ENCODE data around the gene LRP1.

Gene LRP1

GRCh38 chr12:57198329-57198728, 70.0 kb downstream of the LRP1 start:
- DNase-seq = no peak

GRCh38 chr12:57199191-57199590, 70.9 kb downstream of the LRP1 start:
- DNase-seq = no peak

DNA sequence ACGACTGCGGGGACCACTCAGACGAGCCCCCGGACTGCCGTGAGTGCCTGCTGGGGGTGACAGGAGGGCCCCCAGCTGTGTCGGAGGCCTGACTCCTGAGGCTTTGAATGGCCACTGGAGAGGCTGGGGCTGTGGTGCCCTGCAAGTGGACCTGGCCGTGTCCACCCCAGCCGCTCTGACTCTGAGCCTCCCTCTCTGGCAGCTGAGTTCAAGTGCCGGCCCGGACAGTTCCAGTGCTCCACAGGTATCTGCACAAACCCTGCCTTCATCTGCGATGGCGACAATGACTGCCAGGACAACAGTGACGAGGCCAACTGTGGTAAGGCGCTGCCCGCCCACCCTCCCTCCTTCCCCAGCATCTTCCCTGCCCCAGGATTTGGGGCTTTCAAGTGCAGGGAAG, 72.2 kb downstream of the LRP1 start:
- DNase-seq = no peak

DNA sequence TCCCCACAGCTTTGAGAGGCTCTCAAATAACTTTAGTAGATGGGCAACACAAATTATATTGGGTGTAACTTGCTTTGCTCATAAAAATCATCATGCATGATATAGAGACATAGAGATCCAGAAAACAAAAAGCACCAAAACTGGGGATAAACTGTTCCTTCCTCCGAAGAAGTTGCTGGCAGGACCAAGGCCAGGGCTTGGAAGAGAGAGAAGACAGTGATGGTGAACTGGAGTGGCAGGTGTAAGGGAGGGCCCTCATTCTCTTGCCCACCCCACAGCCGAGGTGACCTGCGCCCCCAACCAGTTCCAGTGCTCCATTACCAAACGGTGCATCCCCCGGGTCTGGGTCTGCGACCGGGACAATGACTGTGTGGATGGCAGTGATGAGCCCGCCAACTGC, 72.9 kb downstream of the LRP1 start:
- no peak for DNase-seq

GRCh38 chr12:57201631-57202030, 73.3 kb downstream of the LRP1 start:
- DNase-seq = no peak

DNA sequence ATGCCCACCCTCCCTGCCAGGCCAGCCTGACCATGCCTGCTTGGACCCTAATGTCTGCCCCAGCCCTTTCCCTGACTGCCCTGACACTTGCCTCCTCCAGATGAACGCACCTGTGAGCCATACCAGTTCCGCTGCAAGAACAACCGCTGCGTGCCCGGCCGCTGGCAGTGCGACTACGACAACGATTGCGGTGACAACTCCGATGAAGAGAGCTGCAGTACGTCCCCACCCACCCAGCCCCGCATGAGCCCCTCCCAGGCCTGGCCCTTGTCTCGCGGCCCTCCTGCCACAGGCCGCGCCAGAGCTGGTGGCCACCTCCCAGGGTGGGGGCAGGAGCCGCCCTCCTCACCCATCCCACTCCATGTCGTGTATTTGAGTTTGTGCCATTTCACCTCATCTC, 74.0 kb downstream of the LRP1 start:
- DNase-seq = no peak

- DNase-seq = no peak
These were observed 74.9 kb downstream of the LRP1 start for GRCh38 chr12:57203201-57203600.

- DNase-seq = no peak
These were observed 75.5 kb downstream of the LRP1 start for GRCh38 chr12:57203791-57204190.

GRCh38 chr12:57204454-57204853, 76.2 kb downstream of the LRP1 start:
- no peak for DNase-seq

DNA sequence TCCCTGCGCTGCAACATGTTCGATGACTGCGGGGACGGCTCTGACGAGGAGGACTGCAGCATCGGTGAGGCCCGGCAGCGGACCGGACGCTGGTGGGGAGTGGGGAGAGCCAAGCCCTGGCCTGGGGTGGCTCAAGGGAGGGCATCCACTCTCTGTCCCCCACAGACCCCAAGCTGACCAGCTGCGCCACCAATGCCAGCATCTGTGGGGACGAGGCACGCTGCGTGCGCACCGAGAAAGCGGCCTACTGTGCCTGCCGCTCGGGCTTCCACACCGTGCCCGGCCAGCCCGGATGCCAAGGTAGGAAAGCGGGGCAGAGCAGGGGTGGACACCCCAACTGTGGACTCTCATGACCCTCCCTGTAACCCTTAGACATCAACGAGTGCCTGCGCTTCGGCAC, 76.9 kb downstream of the LRP1 start:
- no peak for DNase-seq

DNA sequence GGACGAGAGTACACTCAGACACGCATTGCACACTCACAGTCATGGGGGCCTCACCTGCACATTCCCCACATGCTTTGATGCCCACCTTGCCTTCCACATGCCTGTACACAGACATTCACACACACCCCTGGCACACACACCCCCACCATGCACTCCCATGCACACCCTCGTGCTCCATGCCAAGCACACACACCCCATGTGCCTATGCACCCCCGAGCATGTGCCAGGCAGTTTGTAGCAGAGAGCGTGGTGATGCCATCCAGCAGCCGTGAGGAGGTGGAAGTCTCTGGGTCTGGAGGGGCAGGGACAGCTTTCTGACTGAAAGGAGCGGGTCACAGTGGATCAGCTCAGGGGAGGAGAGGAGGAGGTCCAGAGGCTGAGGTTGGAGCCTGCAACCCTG, 77.6 kb downstream of the LRP1 start:
- no peak for DNase-seq

DNA sequence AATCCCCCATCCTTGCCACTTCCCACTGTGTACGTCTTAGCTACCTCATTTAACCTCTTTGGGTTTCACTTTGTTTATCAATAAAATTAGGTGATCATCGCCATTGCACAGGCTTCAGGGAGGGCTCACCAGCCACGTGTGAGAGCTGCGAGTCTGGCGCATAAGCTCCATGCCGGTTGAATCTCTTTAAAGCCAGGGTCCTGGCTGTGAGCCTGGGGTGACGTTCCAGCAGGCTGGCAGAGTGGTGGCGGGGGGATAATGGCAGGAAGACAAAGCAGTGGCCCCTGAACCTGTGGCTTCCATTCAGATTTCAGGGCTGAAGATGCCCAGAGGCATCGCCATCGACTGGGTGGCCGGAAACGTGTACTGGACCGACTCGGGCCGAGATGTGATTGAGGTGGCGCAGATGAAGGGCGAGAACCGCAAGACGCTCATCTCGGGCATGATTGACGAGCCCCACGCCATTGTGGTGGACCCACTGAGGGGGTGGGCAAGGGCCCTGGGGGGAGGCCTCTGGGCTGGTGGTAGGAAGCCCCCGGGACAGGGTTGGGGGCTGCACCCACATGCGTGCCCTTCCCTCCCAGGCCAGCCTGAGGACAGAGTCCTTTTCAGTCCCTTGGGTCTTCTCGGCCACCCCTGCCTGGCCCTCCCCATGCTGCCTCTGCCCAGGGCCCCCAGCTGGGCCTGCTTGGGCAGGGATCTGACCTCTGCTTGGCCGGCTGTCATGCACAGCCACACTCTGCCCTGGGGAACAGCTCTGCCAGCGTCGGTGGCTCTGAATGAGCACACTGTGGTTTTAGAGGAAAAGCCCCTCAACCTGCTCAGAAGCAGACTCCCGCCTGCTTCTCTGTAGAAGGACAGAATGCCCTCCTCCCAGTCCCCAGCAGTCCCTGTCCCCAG, 79.7 kb downstream of the LRP1 start:
- DNase-seq = no peak

DNA sequence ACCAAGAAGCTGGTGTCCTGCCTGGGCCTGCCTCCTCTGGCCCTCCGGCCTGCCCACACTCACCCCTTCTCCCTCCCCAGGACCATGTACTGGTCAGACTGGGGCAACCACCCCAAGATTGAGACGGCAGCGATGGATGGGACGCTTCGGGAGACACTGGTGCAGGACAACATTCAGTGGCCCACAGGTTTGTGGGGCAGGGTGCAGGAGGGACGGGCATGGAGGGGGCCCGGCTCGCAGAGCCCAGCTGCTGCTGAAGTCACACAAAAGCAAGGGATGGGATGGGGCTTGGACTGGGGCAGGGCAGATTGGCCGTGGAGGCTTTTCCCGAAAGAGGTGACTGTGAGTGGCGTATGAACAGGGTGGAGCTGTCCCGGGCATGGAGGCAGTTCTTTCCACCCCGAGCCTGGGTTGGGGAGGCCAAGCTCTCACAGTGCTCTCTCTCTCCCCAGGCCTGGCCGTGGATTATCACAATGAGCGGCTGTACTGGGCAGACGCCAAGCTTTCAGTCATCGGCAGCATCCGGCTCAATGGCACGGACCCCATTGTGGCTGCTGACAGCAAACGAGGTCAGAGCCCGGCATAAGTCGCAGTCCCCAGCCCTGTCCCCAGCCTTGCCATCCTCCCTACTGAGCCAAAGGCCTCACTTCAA, 80.5 kb downstream of the LRP1 start:
- DNase-seq = no peak

DNA sequence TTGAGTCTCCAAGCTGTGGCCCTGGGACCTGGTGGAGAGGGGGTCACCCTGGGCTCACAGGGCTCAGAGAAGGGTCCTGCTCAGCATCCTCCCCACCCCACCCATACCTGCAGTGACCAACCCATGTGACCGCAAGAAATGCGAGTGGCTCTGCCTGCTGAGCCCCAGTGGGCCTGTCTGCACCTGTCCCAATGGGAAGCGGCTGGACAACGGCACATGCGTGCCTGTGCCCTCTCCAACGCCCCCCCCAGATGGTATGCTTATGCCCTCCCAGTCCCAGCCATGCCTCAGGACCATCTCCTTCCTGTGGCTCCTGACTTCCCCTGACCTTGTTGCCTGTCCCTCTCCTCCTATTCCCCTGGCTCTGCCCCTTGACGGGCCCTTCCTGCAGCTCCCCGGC, 81.6 kb downstream of the LRP1 start:
- no peak for DNase-seq

GRCh38 chr12:57210461-57210860, 82.2 kb downstream of the LRP1 start:
- DNase-seq = no peak

DNA sequence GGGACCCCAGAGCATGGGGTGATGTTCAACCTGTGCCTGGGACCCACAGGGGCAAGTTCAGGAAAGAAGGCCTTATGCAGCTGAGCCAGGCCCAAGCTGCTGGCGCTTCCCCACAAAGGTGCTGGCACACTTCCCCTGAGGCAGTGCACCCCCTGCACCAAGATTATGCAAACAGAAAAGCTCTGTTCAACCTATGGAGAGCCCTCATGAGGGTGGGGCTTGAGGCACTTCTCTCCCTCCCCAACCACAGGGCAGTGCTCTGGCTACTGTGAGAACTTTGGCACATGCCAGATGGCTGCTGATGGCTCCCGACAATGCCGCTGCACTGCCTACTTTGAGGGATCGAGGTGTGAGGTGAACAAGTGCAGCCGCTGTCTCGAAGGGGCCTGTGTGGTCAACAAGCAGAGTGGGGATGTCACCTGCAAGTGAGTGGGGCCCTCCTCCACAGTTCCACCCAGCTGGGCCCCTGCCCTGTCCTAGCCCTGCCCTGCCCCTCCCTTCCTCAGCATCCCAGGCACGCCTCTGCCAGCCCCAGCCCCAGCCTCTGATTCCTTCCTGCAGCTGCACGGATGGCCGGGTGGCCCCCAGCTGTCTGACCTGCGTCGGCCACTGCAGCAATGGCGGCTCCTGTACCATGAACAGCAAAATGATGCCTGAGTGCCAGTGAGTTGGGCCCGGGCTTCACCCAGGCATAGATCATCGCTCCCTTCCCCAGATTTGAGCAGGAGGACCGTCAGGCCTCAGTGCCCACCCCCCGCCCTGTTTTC, 82.8 kb downstream of the LRP1 start:
- DNase-seq = no peak

GRCh38 chr12:57211791-57212700, 83.8 kb downstream of the LRP1 start:
- DNase-seq = no peak

DNA sequence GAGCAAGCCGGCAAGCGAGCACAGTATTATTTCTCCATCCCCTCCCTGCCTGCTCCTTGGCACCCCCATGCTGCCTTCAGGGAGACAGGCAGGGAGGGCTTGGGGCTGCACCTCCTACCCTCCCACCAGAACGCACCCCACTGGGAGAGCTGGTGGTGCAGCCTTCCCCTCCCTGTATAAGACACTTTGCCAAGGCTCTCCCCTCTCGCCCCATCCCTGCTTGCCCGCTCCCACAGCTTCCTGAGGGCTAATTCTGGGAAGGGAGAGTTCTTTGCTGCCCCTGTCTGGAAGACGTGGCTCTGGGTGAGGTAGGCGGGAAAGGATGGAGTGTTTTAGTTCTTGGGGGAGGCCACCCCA, 84.4 kb downstream of the LRP1 start:
- no peak for DNase-seq

- DNase-seq = peak; percentile 69
These were observed 84.9 kb downstream of the LRP1 start for GRCh38 chr12:57213058-57213715.

- no peak for DNase-seq
These were observed 85.6 kb downstream of the LRP1 start for GRCh38 chr12:57213763-57214397.

DNA sequence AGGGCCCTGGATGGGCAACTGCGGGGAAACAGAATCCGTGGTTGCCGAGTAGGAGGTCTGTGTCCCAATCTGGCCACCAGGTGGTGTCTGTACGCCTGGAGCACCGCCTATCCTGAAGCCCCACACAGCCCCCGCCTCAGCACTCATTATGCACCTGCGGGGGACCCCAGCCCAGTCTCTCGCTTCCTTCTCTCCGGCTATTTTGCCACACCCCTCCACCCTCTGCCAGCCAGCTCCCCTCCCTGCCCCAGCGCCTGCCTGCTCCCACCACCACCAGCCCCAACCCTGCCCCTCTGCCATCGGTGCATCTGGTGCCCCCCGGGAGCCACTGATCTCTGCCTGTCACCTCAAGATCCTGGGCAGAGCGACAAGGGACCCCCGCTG, 86.1 kb downstream of the LRP1 start:
- DNase-seq = peak; percentile 42

DNA sequence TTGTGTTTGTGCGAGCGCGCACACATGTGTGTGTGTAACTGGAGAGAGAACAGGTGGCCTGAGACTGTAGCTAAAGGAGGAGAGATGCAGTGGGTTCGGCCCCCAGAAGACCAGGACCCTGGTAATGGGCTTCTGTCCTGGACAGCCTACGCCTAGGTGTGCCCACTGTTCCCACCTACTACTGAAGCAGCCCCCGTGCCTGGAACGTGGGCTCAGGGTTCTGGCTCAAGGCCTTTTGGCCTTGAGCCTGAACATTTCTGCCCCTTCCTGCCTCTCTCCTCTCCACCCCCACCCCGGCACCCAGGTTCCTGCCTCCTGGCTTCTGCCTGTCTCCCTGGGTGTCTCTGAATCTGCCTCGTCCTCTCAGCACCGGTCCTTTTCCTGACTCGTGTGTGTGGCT, 86.8 kb downstream of the LRP1 start:
- DNase-seq = no peak

All from activated effector memory CD4-positive, alpha-beta T cell treated with Interleukin-2 at 50 U/mL for 16 hours (primary cell).